ENCODE data around the gene CALHM5. TPM values are rescaled to one million over a fixed set of nuclear protein-coding genes. Genes with fewer than 3 reads are reported as not detected.

The CALHM5 gene
- total and polyA plus RNA-seq, 11 donors, result 0.76 to 3.0 (median 1.8) TPM

DNA sequence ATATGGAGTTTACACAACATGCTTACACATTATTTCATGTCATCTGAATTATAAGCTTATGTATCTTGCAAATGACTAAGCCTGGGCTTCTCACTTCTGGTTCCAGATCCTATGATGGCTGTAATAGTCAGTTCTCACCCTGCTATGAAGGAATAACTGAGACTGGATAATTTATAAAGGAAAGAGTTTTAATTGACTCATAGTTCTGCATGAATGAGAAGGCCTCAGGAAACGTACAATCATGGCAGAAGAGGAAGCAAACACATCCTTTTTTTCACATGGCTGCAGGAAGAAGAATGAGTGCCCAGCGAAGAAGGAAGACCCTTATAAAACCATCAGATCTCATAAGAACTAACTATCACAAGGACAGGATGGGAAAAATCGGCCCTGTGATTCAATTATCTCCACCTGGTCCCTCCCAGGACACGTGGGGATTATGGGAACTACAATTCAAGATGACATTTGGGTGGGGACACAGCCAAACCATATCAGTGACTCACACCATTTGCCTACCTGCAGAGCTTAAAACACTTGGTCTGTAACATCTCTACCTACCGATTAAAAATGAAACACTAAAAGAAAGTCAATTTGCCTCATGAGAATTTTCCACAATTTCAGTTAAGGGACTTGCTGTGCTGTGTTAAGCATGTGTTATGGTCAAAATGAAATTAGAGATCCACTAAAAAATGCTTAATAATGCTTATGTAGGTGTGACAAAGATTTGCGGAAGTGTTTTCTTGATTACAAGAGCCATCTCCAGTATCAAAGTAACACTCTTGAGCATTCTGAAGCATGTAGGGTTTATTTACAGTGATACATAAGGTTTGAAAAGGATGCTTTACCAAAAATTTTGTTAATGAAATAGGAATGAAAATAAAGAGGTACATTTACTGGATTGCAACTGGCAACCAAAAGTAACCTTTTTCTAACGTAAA lies 57.6 kb downstream of the CALHM5 start:
- no peak for ATAC-seq
- H3K4me3 ChIP-seq, result no peak overlapping the region

DNA sequence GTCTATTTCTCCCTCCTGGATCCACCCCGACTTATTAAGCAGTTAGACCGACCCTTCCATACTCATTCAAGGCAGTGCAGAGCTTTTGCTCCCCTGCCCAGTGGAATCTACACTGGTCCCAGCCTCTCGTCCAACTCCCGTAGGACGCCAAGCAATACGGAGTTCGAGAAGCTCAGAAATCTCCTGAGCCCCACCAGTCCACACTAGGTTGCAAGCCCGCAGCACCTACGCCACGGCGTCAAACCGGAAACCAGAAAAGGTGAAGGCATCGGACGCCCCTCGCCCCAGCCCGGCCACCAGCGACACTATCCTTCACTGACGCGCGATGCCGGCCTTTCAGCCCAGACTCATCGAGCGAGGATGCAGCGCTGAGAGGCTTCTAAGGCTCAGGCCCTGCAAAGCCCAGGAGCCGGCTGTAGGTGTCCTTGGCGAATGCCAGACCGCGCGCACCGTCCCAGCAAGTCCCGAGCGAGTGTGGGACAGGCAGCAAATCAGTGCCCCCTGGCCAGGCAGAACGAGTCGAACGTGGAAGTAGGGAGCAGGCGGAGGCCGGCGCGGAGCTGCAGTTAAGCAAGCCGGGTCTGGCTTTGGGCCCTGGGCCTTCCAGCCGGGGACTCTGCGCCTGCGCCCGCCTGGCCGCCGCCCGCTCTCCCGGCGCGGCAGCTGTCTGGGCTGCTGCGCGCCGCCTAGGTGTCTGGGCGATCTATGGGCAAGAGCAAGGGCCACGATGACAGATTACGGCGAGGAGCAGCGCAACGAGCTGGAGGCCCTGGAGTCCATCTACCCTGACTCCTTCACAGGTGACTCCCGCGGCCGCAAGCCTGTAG lies 59.6 kb downstream of the CALHM5 start, which contains the start of gene RWDD1:
TSS of gene RWDD1 (plus strand) at position 649 of the 827 bp plus-strand sequence. CDS start at position 728, 79 bp downstream.
- no peaks in the 10 kb centered on the region for H3K27me3 ChIP-seq
- 0% methylated on average over 25 to 62 of the region's 62 CpGs for WGBS, 4 donors
- H3K4me1 ChIP-seq, result peaks cover 3 to 43% (median 29%) of the 10 kb centered on the region in 12 donors
- H3K36me3 ChIP-seq, result peaks cover 0 to 21% (median 12%) of the 10 kb centered on the region in 9 donors
- no peaks in the 10 kb centered on the region for H3K9me3 ChIP-seq
- ATAC-seq (peak; percentile 97 to 99 (median 99)), DNase-seq (peak; percentile 99 to 100 (median 100))
- peak within 1 kb of the TSS; percentile 73 to 96 (median 90) for H3K27ac ChIP-seq
- intact Hi-C loops (cut with DNase I), result loop anchor here in 2 of 10 donors (5.0 kb wide), 2 partner anchors 34 to 294 kb away; partner anchors contain the start of gene TSPYL1 (in 1 of the 2)
- TF ChIP-seq POLR2A (IDR thresholded peaks at IDR 0.05) (peak; percentile 15 to 84), CTCF (IDR thresholded peaks at IDR 0.05) (peak in 1 of 12 donors; percentile 25)
- peak within 1 kb of the TSS; percentile 65 to 97 (median 80) for H3K4me3 ChIP-seq

More for the DNA sequence above, 57.6 kb downstream of the CALHM5 start:
- Histone ChIP-seq H3K36me3 (peaks cover 0 to 5% (median 0%) of the 10 kb centered on the region in 9 donors), H3K9me3 (no peaks in the 10 kb centered on the region), H3K4me1 (peaks cover 3 to 41% (median 29%) of the 10 kb centered on the region in 12 donors), H3K27ac (peak overlapping the region in 1 of 12 donors; percentile 3), H3K27me3 (no peaks in the 10 kb centered on the region)
- TF ChIP-seq CTCF (IDR thresholded peaks at IDR 0.05), result no peak
- no peak for TF ChIP-seq POLR2A (IDR thresholded peaks at IDR 0.05)
- DNase-seq, result no peak
- WGBS, 4 donors, result 57 to 66% (median 65%) methylated on average over 7 of the region's 7 CpGs
- intact Hi-C loops (cut with DNase I), result loop anchor here in 6 of 10 donors (10.0 kb wide), 4 partner anchors 284 to 454 kb away; partner anchors contain the start of gene TSPYL1 (in 2 of the 6)

GRCh38 chr6:116571683-116572000 lies 60.2 kb downstream of the CALHM5 start:
- Histone ChIP-seq H3K36me3 (peaks cover 0 to 27% (median 16%) of the 10 kb centered on the region in 9 donors), H3K27me3 (no peaks in the 10 kb centered on the region), H3K4me3 (peak overlapping the region; percentile 65 to 97 (median 80)), H3K27ac (peak overlapping the region; percentile 73 to 96 (median 90)), H3K4me1 (peaks cover 3 to 43% (median 30%) of the 10 kb centered on the region in 12 donors), H3K9me3 (no peaks in the 10 kb centered on the region)
- peak in 2 of 4 donors; percentile 8 to 29 for ATAC-seq
- intact Hi-C loops (cut with DNase I), result loop anchor here in 2 of 10 donors (5.0 kb wide), 2 partner anchors 34 to 294 kb away; partner anchors contain the start of gene TSPYL1 (in 1 of the 2)
- no peak for DNase-seq
- 0% methylated on average over 9 to 12 of the region's 12 CpGs for WGBS, 4 donors
- TF ChIP-seq CTCF (IDR thresholded peaks at IDR 0.05) (no peak), POLR2A (IDR thresholded peaks at IDR 0.05) (no peak)
